Endodermal cell (in vitro differentiated cells): ENCODE measurements around the gene ATP9A. TPM values are rescaled to one million over a fixed set of nuclear protein-coding genes. Genes with fewer than 3 reads are reported as not detected.

Experiments used
- DNase-seq: peaks from one replicate; pipeline ENCODE4 v3.0.0-alpha.2; 2017
- H3K27ac ChIP-seq: 2 replicates; pipeline ENCODE4 v1.5.1; 2013; ENCODE audit warnings: mild to moderate bottlenecking, low read depth, low read length, moderate library complexity
- H3K27me3 ChIP-seq: 2 replicates; pipeline ENCODE4 v1.6.1; 2013; ENCODE audit warnings: mild to moderate bottlenecking, low read length, moderate library complexity; ENCODE audit not compliant: insufficient read depth, control insufficient read depth, poor library complexity, severe bottlenecking
- H3K36me3 ChIP-seq: 2 replicates; pipeline ENCODE4 v1.7.0; 2013; ENCODE audit warnings: mild to moderate bottlenecking, low read length, moderate library complexity; ENCODE audit not compliant: control insufficient read depth, insufficient read depth
- H3K4me1 ChIP-seq: one replicate; pipeline ENCODE4 v1.7.0; 2013; ENCODE audit warnings: low read length; ENCODE audit not compliant: control insufficient read depth, insufficient read depth
- H3K4me3 ChIP-seq: 2 replicates; pipeline ENCODE4 v1.5.1; 2013; ENCODE audit warnings: mild to moderate bottlenecking, low read length, moderate library complexity
- H3K9ac ChIP-seq: 2 replicates; pipeline ENCODE4 v1.6.1; 2013; ENCODE audit warnings: mild to moderate bottlenecking, low read length, moderate library complexity; ENCODE audit not compliant: poor library complexity, severe bottlenecking; ENCODE audit errors: extremely low read depth
- H3K9me3 ChIP-seq: 2 replicates; pipeline ENCODE4 v1.6.1; 2013; ENCODE audit warnings: mild to moderate bottlenecking, low read length, moderate library complexity; ENCODE audit not compliant: control insufficient read depth
- H3K27ac Mint-ChIP-seq: 2 replicates; pipeline ENCODE4 v1.8.0; 2020; ENCODE audit warnings: mixed read lengths
- H3K27me3 Mint-ChIP-seq: 2 replicates; pipeline ENCODE4 v1.8.0; 2021; ENCODE audit warnings: mild to moderate bottlenecking, mixed read lengths; ENCODE audit not compliant: insufficient read depth
- H3K36me3 Mint-ChIP-seq: 2 replicates; pipeline ENCODE4 v1.8.0; 2020; ENCODE audit warnings: low read depth, mixed read lengths
- H3K4me1 Mint-ChIP-seq: 2 replicates; pipeline ENCODE4 v1.8.0; 2020; ENCODE audit warnings: mixed read lengths
- H3K4me3 Mint-ChIP-seq: 2 replicates; pipeline ENCODE4 v1.8.0; 2020; ENCODE audit warnings: mild to moderate bottlenecking, moderate library complexity, mixed read lengths
- H3K9me3 Mint-ChIP-seq: 2 replicates; pipeline ENCODE4 v1.8.0; 2020; ENCODE audit warnings: mild to moderate bottlenecking, mixed read lengths
- CTCF ChIP-seq: fragments of 200-600 bp; sonication (generic); conservative IDR thresholded peaks from 2 replicates; pipeline ENCODE4 v1.5.0; 2021; ENCODE audit warnings: antibody characterized with exemption, mild to moderate bottlenecking
- WGBS, 2 experiments: methylation state at CpG; one replicate each; pipeline versions ENCODE4 v1.1.5 to v1.1.7; 2013; ENCODE audit warnings: missing lambda C conversion rate in 2 of 2, mixed read lengths in 1 of 2; ENCODE audit not compliant: insufficient coverage in 1 of 2, insufficient read length in 1 of 2; 5-methylcytosine and 5-hydroxymethylcytosine counted together
- total RNA-seq, 2 donors: library from RNA; stranded (reverse); fragmentation: NEBNext Ultra II Directional in 1 of 2; extraction: Animal tissue kit (Norgen Biotek cat#: 25700) in 1 of 2; gene quantifications; 2 replicates in 1 of 2; 3 replicates in 1 of 2; pipeline ENCODE4 v1.2.1, GENCODE V29; 2021

The ATP9A gene
- total RNA-seq, 2 donors from 2014 or later: 26.7 to 27.9 TPM

- TF ChIP-seq CTCF: no peak
- WGBS, 2 experiments: 93 to 100% methylated on average over 3 to 8 of the region's 8 CpGs
These were observed 47.3 kb downstream of the ATP9A start for GRCh38 chr20:51720854-51721253.

DNA sequence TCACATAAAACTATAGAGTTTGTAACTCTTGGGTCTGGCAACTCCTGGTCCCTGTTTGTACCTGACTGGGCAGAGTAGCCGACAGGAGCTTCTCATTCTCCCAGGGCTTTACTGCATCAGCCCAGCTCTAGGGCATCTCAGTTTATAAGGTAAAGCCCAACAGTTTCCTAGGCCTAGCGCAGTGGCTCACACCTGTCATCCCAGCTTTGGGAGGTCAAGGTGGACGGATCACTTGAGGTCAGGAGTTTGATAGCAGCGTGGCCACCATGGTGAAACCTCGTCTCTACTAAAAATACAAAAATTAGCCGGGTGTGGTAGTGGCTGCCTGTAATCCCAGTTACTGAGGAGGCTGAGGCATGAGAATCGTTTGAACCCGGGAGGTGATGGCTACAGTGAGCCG lies 47.8 kb downstream of the ATP9A start:
- 93 to 95% methylated on average over 8 to 9 of the region's 9 CpGs for WGBS, 2 experiments
- H3K4me1 Mint-ChIP-seq: peaks cover 16% of the 10 kb centered on the region
- Histone ChIP-seq H3K4me3 (no peak overlapping the region), H3K27ac (no peak overlapping the region), H3K4me1 (no peaks in the 10 kb centered on the region), H3K36me3 (peaks cover 20% of the 10 kb centered on the region), H3K9ac (no peak overlapping the region), H3K9me3 (no peaks in the 10 kb centered on the region), H3K27me3 (no peaks in the 10 kb centered on the region)
- peaks cover 36% of the 10 kb centered on the region for H3K36me3 Mint-ChIP-seq
- H3K4me3 Mint-ChIP-seq: no peak overlapping the region
- TF ChIP-seq CTCF: no peak
- no peak for DNase-seq
- H3K9me3 Mint-ChIP-seq: no peaks in the 10 kb centered on the region
- no peak overlapping the region for H3K27ac Mint-ChIP-seq
- H3K27me3 Mint-ChIP-seq: no peaks in the 10 kb centered on the region

More at GRCh38 chr20:51720854-51721253, 47.3 kb downstream of the ATP9A start:
- no peaks in the 10 kb centered on the region for H3K4me1 ChIP-seq
- H3K27me3 ChIP-seq: no peaks in the 10 kb centered on the region
- no peaks in the 10 kb centered on the region for H3K9me3 Mint-ChIP-seq
- peaks cover 41% of the 10 kb centered on the region for H3K36me3 Mint-ChIP-seq
- H3K4me1 Mint-ChIP-seq: peaks cover 11% of the 10 kb centered on the region
- no peak overlapping the region for H3K4me3 ChIP-seq
- no peak overlapping the region for H3K4me3 Mint-ChIP-seq
- no peak overlapping the region for H3K27ac ChIP-seq
- no peak overlapping the region for H3K9ac ChIP-seq
- no peaks in the 10 kb centered on the region for H3K9me3 ChIP-seq
- no peak for DNase-seq
- peaks cover 24% of the 10 kb centered on the region for H3K36me3 ChIP-seq
- no peak overlapping the region for H3K27ac Mint-ChIP-seq
- no peaks in the 10 kb centered on the region for H3K27me3 Mint-ChIP-seq

DNA sequence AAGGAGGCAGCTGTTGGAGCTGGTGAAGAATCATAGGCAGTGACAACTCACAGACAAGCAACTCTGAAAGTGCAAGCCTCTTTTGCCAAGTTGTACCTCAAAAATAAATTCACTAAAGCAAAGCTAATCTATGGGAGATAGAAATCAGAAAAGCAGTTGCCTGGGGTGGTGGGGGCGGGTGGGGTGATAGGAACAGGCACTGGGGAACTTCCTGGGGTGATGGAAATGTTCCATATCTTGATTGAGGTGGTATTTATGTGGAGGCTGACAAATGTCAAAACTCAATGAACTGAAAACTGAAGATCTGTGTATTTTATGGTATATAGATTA lies 52.4 kb downstream of the ATP9A start:
- H3K9me3 ChIP-seq: no peaks in the 10 kb centered on the region
- no peak for DNase-seq
- H3K4me3 ChIP-seq: no peak overlapping the region
- H3K27ac ChIP-seq: no peak overlapping the region
- Mint-ChIP-seq H3K36me3 (peaks cover 21% of the 10 kb centered on the region), H3K9me3 (no peaks in the 10 kb centered on the region), H3K4me3 (no peak overlapping the region), H3K27me3 (no peaks in the 10 kb centered on the region), H3K4me1 (peaks cover 33% of the 10 kb centered on the region), H3K27ac (no peak overlapping the region)
- 80 to 100% methylated on average over 1 of the region's 1 CpG for WGBS, 2 experiments
- no peak overlapping the region for H3K9ac ChIP-seq
- peaks cover 4% of the 10 kb centered on the region for H3K4me1 ChIP-seq
- no peaks in the 10 kb centered on the region for H3K27me3 ChIP-seq
- TF ChIP-seq CTCF: no peak
- H3K36me3 ChIP-seq: peaks cover 9% of the 10 kb centered on the region
